HL-60 (cell line): Measurements from ENCODE around the gene HYCC1.

Experiments
- DNase-seq, 2 experiments: peaks; one replicate each; pipeline ENCODE4 v3.0.0-alpha.2; 2010 to 2020; ENCODE audit warnings: low read depth in 1 of 2, low spot score in 1 of 2
- H3K27ac ChIP-seq: fragments of 250-450 bp; sonication (Bioruptor Pico); replicated peaks from 2 replicates; pipeline ENCODE4 v1.5.1; 2020; ENCODE audit warnings: mild to moderate bottlenecking, moderate library complexity
- H3K27me3 ChIP-seq: fragments of 250-450 bp; sonication (Bioruptor Pico); 2 replicates; pipeline ENCODE4 v1.5.1; 2021; ENCODE audit warnings: mild to moderate bottlenecking, moderate library complexity; ENCODE audit not compliant: insufficient read depth, poor library complexity, severe bottlenecking
- H3K4me3 ChIP-seq: replicated peaks from 2 replicates; pipeline ENCODE4 v1.5.1; 2011; ENCODE audit warnings: mild to moderate bottlenecking, control low read depth, low read length; ENCODE audit not compliant: insufficient read depth
- GABPA ChIP-seq: IDR thresholded peaks from 2 replicates; pipeline ENCODE4 v1.6.1; 2012; ENCODE audit warnings: low read depth
- POLR2AphosphoS5 ChIP-seq: IDR thresholded peaks from 2 replicates; pipeline ENCODE4 v1.6.1; 2012; ENCODE audit warnings: low read depth
- SPI1 ChIP-seq: IDR thresholded peaks from 2 replicates; pipeline ENCODE4 v1.6.1; 2012; ENCODE audit warnings: low read depth, mild to moderate bottlenecking, borderline replicate concordance
- TF ChIP-seq, protein P1 (sequence below): IDR thresholded peaks from 2 replicates; pipeline ENCODE4 v1.6.1; 2012; ENCODE audit warnings: low read depth; ENCODE audit not compliant: insufficient replicate concordance
- TF ChIP-seq, protein P2 (sequence below): IDR thresholded peaks from one replicate; pipeline ENCODE4 v1.5.1; 2011; ENCODE audit warnings: low read length, control low read depth, inconsistent platforms; ENCODE audit not compliant: insufficient read depth

The HYCC1 gene

GRCh38 chr7:23000597-23001360 is 13.2 kb downstream of the HYCC1 start:
- H3K27ac ChIP-seq = no peak overlapping the region

GRCh38 chr7:22998519-22998896 is 15.4 kb downstream of the HYCC1 start:
- TF ChIP-seq GABPA = no peak
- TF ChIP-seq, protein P1, sequence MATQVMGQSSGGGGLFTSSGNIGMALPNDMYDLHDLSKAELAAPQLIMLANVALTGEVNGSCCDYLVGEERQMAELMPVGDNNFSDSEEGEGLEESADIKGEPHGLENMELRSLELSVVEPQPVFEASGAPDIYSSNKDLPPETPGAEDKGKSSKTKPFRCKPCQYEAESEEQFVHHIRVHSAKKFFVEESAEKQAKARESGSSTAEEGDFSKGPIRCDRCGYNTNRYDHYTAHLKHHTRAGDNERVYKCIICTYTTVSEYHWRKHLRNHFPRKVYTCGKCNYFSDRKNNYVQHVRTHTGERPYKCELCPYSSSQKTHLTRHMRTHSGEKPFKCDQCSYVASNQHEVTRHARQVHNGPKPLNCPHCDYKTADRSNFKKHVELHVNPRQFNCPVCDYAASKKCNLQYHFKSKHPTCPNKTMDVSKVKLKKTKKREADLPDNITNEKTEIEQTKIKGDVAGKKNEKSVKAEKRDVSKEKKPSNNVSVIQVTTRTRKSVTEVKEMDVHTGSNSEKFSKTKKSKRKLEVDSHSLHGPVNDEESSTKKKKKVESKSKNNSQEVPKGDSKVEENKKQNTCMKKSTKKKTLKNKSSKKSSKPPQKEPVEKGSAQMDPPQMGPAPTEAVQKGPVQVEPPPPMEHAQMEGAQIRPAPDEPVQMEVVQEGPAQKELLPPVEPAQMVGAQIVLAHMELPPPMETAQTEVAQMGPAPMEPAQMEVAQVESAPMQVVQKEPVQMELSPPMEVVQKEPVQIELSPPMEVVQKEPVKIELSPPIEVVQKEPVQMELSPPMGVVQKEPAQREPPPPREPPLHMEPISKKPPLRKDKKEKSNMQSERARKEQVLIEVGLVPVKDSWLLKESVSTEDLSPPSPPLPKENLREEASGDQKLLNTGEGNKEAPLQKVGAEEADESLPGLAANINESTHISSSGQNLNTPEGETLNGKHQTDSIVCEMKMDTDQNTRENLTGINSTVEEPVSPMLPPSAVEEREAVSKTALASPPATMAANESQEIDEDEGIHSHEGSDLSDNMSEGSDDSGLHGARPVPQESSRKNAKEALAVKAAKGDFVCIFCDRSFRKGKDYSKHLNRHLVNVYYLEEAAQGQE = no peak
- no peak for TF ChIP-seq SPI1
- TF ChIP-seq, protein P2, sequence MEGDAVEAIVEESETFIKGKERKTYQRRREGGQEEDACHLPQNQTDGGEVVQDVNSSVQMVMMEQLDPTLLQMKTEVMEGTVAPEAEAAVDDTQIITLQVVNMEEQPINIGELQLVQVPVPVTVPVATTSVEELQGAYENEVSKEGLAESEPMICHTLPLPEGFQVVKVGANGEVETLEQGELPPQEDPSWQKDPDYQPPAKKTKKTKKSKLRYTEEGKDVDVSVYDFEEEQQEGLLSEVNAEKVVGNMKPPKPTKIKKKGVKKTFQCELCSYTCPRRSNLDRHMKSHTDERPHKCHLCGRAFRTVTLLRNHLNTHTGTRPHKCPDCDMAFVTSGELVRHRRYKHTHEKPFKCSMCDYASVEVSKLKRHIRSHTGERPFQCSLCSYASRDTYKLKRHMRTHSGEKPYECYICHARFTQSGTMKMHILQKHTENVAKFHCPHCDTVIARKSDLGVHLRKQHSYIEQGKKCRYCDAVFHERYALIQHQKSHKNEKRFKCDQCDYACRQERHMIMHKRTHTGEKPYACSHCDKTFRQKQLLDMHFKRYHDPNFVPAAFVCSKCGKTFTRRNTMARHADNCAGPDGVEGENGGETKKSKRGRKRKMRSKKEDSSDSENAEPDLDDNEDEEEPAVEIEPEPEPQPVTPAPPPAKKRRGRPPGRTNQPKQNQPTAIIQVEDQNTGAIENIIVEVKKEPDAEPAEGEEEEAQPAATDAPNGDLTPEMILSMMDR = no peak
- no peak for TF ChIP-seq POLR2AphosphoS5

More at GRCh38 chr7:23000597-23001360, 13.2 kb downstream of the HYCC1 start:
- no peak for DNase-seq
- TF ChIP-seq, protein P2 = no peak
- TF ChIP-seq, protein P1 = no peak
- TF ChIP-seq GABPA (no peak), POLR2AphosphoS5 (no peak), SPI1 (no peak)
- H3K27me3 ChIP-seq = no peaks in the 10 kb centered on the region
- no peak overlapping the region for H3K4me3 ChIP-seq

GRCh38 chr7:22997871-22998518 is 15.9 kb downstream of the HYCC1 start:
- DNase-seq = no peak
- no peak overlapping the region for H3K27ac ChIP-seq
- H3K4me3 ChIP-seq = no peak overlapping the region
- H3K27me3 ChIP-seq = no peaks in the 10 kb centered on the region
- TF ChIP-seq GABPA (no peak), SPI1 (no peak), POLR2AphosphoS5 (no peak)
- TF ChIP-seq, protein P2 = no peak
- TF ChIP-seq, protein P1 = no peak

More at GRCh38 chr7:22998519-22998896, 15.4 kb downstream of the HYCC1 start:
- Histone ChIP-seq H3K4me3 (no peak overlapping the region), H3K27me3 (no peaks in the 10 kb centered on the region), H3K27ac (no peak overlapping the region)
- DNase-seq = no peak
